Peyer's patch (tissue), 4 donors: ENCODE results near the gene SMYD3.

Experiments used
- CTCF ChIP-seq, 6 experiments: fragments of 450-650 bp in 4 of 6; fragments of 200-600 bp in 2 of 6; sonication (generic) in 1 of 6; IDR thresholded peaks; one replicate each; pipeline ENCODE4 v1.5.1; 2017 to 2019; ENCODE audit warnings: antibody characterized with exemption in 6 of 6, mild to moderate bottlenecking in 3 of 6, moderate library complexity in 1 of 6
- POLR2A ChIP-seq, 2 donors: fragments of 450-650 bp; IDR thresholded peaks; one replicate each; pipeline ENCODE4 v1.5.1; 2017; ENCODE audit warnings: antibody characterized with exemption in 2 of 2, mild to moderate bottlenecking in 2 of 2, moderate library complexity in 2 of 2

- TF ChIP-seq CTCF (IDR thresholded peaks at IDR 0.05) (no peak), POLR2A (IDR thresholded peaks at IDR 0.05) (no peak)
Observed at GRCh38 chr1:246343937-246344336, 163.1 kb downstream of the SMYD3 start.
